22Rv1 (cell line): ENCODE results near the gene CDC42EP5.

Source experiments
- H3K27ac ChIP-seq: fragments of 450-650 bp; 2 replicates; pipeline ENCODE4 v1.5.1; 2017
- CTCF ChIP-seq: fragments of 450-650 bp; IDR thresholded peaks from 2 replicates; pipeline ENCODE4 v1.5.1; 2017; ENCODE audit warnings: mild to moderate bottlenecking
- ZFX ChIP-seq: fragments of 450-650 bp; IDR thresholded peaks from 2 replicates; pipeline ENCODE4 v1.6.1; 2017; ENCODE audit warnings: antibody characterized with exemption, borderline replicate concordance

Gene CDC42EP5

GRCh38 chr19:54463531-54464043 lies 9.5 kb downstream of the CDC42EP5 start, which contains the start of gene LENG9:
Gene LENG9, minus strand, starts transcription at chr19:54463778. Its CDS starts 252 bp downstream, at chr19:54463526.
- TF ChIP-seq ZFX (no peak), CTCF (no peak)
- H3K27ac ChIP-seq, result peak within 1 kb of the TSS; percentile 99

- TF ChIP-seq CTCF (peak; percentile 59), ZFX (no peak)
- peak overlapping the region; percentile 99 for H3K27ac ChIP-seq
These were observed 10.2 kb downstream of the CDC42EP5 start for GRCh38 chr19:54462655-54463530.

DNA sequence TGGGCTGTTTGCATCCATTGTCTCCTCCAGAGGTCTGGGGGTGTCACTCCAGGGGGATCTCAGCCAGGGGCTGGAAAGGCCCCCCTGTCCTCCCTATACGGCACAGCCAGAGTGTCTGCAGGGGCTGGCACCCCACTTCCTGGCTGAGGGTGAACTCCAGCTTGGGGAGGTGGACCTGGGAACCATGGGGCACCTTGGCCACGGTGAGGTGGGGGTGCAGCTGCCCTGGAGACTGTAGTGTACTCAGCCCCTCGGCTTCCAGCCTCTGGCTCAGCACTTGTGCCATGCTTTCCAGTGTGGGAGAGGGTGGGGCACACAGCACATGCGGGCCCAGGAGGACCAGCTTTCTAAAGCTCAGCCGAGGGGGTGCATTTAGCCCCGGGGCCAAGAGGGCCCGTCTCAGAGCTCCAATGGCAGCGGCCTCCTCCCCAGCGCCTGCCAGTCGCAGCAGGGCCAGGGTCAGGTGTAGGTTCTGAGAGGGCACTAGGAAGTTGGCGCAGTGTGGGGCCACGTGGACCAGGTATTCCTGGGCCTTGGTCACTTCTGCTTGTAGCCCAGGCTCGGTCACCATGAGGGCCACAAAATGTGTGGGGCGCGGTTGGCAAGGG lies 10.9 kb downstream of the CDC42EP5 start:
- H3K27ac ChIP-seq, result peak overlapping the region; percentile 99
- TF ChIP-seq CTCF (no peak), ZFX (no peak)

GRCh38 chr19:54461613-54462012 lies 11.5 kb downstream of the CDC42EP5 start:
- H3K27ac ChIP-seq, result peak overlapping the region; percentile 99
- TF ChIP-seq ZFX, result no peak
- TF ChIP-seq CTCF, result no peak

- TF ChIP-seq CTCF (no peak), ZFX (no peak)
- H3K27ac ChIP-seq, result peak overlapping the region; percentile 99
These were observed 11.9 kb downstream of the CDC42EP5 start for GRCh38 chr19:54461210-54461609.

DNA sequence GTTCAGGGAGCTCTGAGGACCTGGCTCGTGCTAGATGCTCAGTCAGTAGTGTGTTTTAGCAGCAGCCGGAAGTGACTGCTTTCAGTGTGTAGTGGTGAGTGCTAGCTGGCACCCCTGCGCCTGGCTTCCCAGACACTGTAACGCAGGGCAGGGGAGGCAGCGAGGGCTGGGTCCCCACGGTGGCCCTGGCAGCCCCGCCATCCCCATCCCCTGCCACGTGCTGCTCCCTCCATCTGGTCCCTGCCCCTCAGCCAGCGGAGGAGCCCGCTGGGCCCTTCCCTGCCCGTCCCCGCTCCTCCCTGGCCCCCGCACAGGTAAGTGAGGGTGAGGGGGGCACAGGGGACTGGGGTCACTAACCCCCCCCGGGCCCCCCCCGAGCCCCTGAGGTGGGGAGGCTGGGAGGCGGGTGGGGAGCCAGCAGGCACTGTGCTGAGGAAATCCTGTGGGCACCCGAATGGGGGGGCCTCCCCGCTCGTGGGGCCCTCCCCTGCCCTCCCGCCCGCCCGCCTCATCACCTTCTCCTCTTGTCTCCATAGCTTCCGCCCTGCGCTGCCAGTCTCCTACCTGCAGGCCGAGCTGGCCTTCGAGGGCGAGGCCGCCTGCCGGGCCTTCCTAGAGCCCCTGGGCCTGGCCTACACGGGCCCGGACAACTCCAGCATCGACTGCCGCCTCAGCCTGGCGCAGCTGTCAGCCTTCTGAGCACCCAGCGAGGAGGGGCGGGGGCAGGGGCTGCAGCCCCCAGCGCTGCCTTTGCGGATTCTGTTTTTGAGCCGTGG lies 12.7 kb downstream of the CDC42EP5 start:
- peak overlapping the region; percentile 99; the same call in 1 of the 2 replicates for H3K27ac ChIP-seq
- no peak for TF ChIP-seq CTCF
- TF ChIP-seq ZFX, result no peak
